HG03442 (cell line): ENCODE measurements around the gene ZNF514.
"Not testable (repeated sequence)": the region's sequence is repeated elsewhere in the genome, so short reads cannot be mapped to it uniquely, and the experiment has no call there.

ENCODE experiments used
- ATAC-seq: cut with Tn5 transposase; IDR thresholded peaks from one replicate; pipeline ENCODE4 v1.9.1; 2021; ENCODE audit warnings: mild to moderate bottlenecking, moderate library complexity; ENCODE audit not compliant: unreplicated experiment

ZNF514 gene

DNA sequence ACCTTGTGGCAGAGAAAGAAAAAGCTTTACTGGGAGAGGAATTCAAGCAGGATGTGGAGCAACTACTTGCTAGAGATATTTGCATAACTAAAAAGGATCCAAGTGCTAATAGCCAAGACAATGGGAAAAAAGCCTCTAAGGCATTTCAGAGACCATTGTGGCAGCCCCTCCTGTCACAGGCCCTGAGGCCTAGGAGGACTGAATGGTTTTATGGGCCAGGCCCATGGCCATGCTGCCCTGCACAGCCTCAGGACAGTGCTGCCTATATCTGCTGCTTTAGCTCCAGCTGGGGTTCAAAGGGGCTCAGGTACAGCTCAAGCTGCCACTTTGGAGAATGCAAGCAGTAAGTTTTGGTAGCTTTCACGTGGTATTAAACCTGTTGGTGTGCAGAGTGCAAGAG, 20.9 kb downstream of the ZNF514 start:
- no peak for ATAC-seq

DNA sequence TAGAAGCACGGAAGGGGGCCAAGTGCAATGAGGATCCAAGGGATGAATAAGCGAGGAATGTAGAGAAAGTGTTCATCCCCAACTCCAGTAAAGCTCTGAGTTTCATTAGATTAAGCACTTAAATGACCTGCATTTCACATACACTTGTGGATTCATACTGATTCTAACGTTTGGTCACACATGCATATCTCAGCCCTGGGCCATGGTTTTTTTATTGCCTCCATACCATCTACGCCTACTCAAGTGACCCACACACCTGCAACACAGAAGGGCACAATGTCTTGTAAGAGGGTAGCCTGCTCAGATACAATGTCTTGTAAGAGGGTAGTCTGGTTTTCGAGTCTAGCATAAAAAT, 37.5 kb downstream of the ZNF514 start:
- peak; percentile 4 for ATAC-seq

DNA sequence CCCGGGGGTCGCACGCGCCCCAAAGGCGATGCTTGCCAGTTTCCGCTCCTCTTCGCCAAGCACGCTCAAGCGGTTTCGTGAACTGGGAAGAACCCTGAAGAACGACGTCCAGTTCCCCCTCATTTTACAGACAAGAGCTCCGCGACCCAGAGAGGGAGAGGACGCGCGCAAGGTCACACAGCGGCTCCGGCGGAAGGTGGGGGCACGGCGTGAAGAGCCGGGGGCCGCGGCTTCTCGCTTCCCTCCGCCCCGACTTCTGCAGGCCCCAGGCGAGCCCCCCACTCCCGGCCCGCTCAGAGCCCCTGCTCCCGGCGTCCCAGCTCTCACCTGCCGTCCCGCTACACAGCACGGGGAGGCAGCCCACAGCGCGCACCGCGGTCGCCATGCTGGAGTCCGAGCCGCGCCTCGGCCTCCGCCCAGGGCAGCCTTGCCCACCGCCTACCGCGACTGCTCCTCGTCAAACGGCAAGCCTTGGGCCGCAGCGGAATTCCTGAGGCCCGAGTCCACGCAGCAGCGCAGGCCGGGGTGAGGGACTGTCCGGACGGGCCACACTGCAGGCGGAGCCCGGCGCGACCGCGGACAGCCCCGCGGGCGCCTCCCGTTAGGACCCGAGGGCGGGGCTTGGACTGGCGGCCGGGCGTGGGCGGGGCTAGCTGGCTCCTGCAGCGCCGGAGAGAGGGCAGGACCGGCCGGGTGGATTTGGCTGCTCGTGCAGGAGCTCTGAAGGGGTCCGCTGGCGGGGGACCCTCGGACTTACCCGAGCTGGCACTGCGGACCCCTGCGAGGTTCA, 38.0 kb downstream of the ZNF514 start, which contains the start of gene MRPS5:
TSS of gene MRPS5 (minus strand) at position 402 of the 790 bp plus-strand sequence. CDS start at position 385, 17 bp downstream.
- ATAC-seq = peak; percentile 91

DNA sequence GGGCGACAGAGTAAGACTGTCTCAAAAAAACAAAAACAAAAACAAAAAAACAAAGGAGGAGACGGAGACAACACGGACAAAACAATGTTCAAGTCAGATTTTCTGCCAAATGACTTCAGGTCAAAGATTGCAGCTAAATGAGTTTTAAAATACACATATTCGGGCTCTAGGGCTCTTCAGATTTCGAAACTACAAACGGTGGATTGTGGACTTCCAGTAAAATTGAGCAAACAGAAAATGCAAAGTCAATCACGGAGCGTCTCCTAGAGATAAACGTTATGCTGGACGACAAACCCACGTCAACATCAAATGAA, 38.6 kb downstream of the ZNF514 start:
- ATAC-seq = peak; percentile 2

DNA sequence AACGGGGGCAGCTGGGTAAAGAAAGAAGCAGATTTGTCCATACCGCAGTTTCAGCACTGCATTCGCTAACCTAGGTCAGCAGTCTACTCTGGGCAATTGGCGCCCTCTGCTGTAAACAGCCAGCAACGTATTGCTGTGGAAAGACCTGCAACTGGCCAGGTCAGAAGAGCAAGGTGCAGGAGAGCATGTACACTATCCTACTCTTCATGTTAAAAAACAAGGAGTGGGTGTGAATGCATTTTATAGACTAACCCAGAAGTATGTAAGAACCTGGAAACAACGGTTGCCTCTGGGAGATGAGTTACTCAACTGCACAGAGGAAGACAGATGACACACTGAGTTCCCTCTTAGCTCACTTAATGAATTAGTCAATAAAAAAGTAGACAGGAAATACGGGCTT, 44.2 kb downstream of the ZNF514 start:
- ATAC-seq = peak; percentile 93

- no peak for ATAC-seq
Observed at GRCh38 chr2:95113464-95113863, 46.2 kb downstream of the ZNF514 start.

- ATAC-seq = no peak
Observed at GRCh38 chr2:95110395-95110794, 49.3 kb downstream of the ZNF514 start.

GRCh38 chr2:95109260-95109659, 50.4 kb downstream of the ZNF514 start:
- ATAC-seq = no peak

DNA sequence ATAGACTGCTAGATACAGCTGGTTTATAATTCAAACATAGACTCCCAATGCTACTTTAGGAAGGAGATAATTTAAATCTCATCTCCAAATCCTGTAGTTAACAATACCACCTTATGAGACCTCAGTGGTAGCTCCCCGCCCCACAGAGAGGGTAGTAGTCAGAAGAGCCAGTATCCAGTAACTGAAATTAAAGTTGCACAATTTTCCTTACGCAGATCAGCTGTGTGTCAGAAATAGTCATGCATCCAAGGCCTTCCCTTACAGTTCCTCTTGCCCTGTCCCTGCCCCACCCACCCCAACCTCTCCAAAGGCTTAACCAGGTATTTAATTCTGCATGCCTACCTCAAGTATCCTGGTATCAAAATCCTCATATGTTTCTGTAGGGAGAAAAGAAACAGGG, 53.6 kb downstream of the ZNF514 start:
- ATAC-seq = no peak

DNA sequence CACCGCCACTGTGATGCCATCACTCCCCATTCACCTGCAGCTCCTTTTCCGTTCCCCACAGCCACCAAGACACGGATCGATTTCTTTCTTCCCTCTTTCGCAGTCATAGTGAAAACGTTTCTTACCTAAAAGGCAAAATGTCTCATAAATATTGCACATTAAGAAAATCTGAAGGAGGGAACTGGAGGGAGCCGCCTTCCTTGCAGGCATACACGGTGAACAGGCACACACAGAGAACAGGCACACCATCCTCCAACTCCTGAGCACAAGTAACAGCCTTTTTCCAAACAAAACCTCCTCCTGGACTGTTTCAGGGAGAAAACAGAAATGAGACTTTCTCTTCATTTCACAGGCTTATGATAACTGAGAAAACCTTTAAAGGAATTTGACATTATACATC, 55.0 kb downstream of the ZNF514 start:
- ATAC-seq = no peak

DNA sequence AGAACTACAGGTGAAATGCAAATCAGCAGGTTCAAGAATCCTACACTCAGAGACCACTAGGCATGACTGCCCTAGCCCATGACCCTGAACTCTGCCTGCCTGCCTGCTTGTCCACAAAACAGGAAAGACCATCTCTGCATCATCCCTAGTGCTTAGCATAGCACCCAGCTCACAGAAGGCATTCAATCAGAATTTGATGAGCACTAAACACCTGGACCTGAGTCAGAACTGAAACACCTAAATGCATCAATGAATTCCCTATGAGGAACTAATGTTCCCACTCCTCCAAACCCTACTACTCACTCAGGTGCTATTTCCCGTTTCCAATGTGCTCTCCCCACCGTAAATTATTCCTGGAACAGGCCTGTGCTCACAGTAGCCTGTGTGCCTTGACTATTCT, 59.7 kb downstream of the ZNF514 start:
- ATAC-seq = no peak

- not testable (repeated sequence) for ATAC-seq
Observed at GRCh38 chr2:95098273-95098672, 61.4 kb downstream of the ZNF514 start.
